Keratinocyte (primary cell): ENCODE measurements around the gene GDPD2. TPM values are rescaled to one million over a fixed set of nuclear protein-coding genes. Genes with fewer than 3 reads are reported as not detected.

Source experiments
- DNase-seq: peaks from one replicate; pipeline ENCODE4 v3.0.0-alpha.2; 2011; ENCODE audit warnings: low read depth, missing footprints, low spot score
- FAIRE-seq: peaks from 2 replicates; lab custom pipeline; 2011; peaks lifted over from hg19 to GRCh38; lab: Jason Lieb, UNC
- H2AFZ ChIP-seq: 2 replicates; pipeline ENCODE4 v1.6.0; 2012; ENCODE audit warnings: low read length, control low read depth, inconsistent platforms; ENCODE audit not compliant: control insufficient read depth
- H3K27ac ChIP-seq: 2 replicates; pipeline ENCODE4 v1.5.1; 2011; ENCODE audit warnings: low read length; ENCODE audit not compliant: control insufficient read depth, insufficient read depth
- H3K27me3 ChIP-seq: 3 replicates; pipeline ENCODE4 v1.6.0; 2011; ENCODE audit warnings: low read length; ENCODE audit not compliant: control insufficient read depth, insufficient read depth; ENCODE audit errors: extremely low read depth
- H3K36me3 ChIP-seq, 2 experiments: 2 replicates in 1 of 2; 3 replicates in 1 of 2; pipeline ENCODE4 v1.5.1; 2011; ENCODE audit warnings: low read length in 2 of 2, mild to moderate bottlenecking in 1 of 2; ENCODE audit not compliant: control insufficient read depth in 2 of 2, insufficient read depth in 2 of 2; ENCODE audit errors: extremely low read depth in 1 of 2
- H3K4me1 ChIP-seq: 3 replicates; pipeline ENCODE4 v1.5.1; 2011; ENCODE audit warnings: low read length; ENCODE audit not compliant: control insufficient read depth, insufficient read depth; ENCODE audit errors: extremely low read depth
- H3K4me2 ChIP-seq: 3 replicates; pipeline ENCODE4 v1.6.0; 2011; ENCODE audit warnings: low read depth, low read length; ENCODE audit not compliant: control insufficient read depth, insufficient read depth; ENCODE audit errors: extremely low read depth
- H3K4me3 ChIP-seq, 3 experiments: fragments of 200-600 bp in 1 of 3; sonication (generic) in 1 of 3; 2 replicates in 2 of 3; 3 replicates in 1 of 3; pipeline ENCODE4 v1.5.1; 2011 to 2016; ENCODE audit warnings: low read length in 3 of 3, mild to moderate bottlenecking in 3 of 3, control low read depth in 2 of 3, inconsistent platforms in 1 of 3, low read depth in 1 of 3, mixed read lengths in 1 of 3, mixed run types in 1 of 3, moderate library complexity in 1 of 3; ENCODE audit not compliant: control insufficient read depth in 2 of 3, insufficient read depth in 2 of 3; ENCODE audit errors: extremely low read depth in 1 of 3
- H3K79me2 ChIP-seq: 2 replicates; pipeline ENCODE4 v1.6.0; 2012; ENCODE audit warnings: low read length; ENCODE audit not compliant: control insufficient read depth, insufficient read depth
- H3K9ac ChIP-seq: 3 replicates; pipeline ENCODE4 v1.6.0; 2011; ENCODE audit warnings: low read length; ENCODE audit not compliant: control insufficient read depth, insufficient read depth; ENCODE audit errors: extremely low read depth
- H3K9me1 ChIP-seq: 3 replicates; pipeline ENCODE4 v1.6.0; 2011; ENCODE audit warnings: low read length; ENCODE audit not compliant: control insufficient read depth, insufficient read depth; ENCODE audit errors: extremely low read depth
- H3K9me3 ChIP-seq: 2 replicates; pipeline ENCODE4 v1.5.1; 2012; ENCODE audit warnings: low read depth, low read length; ENCODE audit not compliant: control insufficient read depth
- H4K20me1 ChIP-seq: 3 replicates; pipeline ENCODE4 v1.6.0; 2011; ENCODE audit warnings: low read length; ENCODE audit not compliant: control insufficient read depth, insufficient read depth; ENCODE audit errors: extremely low read depth
- EZH2 ChIP-seq: IDR thresholded peaks from one replicate; pipeline ENCODE4 v1.6.1; 2012; ENCODE audit warnings: inconsistent platforms, mild to moderate bottlenecking, low read length, moderate library complexity
- dilution Hi-C: fragments of 300-500 bp; cut with MboI; formaldehyde crosslinking; loops from one replicate; pipeline ENCODE4 v1.7.0; 2020; ENCODE audit warnings: low sequenced_read_pairs; ENCODE audit not compliant: extremely low pct_ligation_motif_present
- polyA plus RNA-seq, 5 experiments: library from polyadenylated mRNA; depleted of rRNA in 3 of 5; stranded (reverse) in 3 of 5; stranded (forward) in 1 of 5; unstranded in 1 of 5; fragments of >200 nt; gene quantifications; 1 replicate in 1 of 5; 2 replicates in 3 of 5; 3 replicates in 1 of 5; pipeline versions ENCODE4 v1.2.1 to v1.2.3, GENCODE V29; 2011 to 2012; ENCODE audit warnings: missing spikeins in 2 of 5, low read depth in 1 of 5, low replicate concordance in 1 of 5
- TF ChIP-seq, protein P1 (sequence below), 3 experiments: IDR thresholded peaks in 1 of 3; conservative IDR thresholded peaks in 1 of 3; optimal IDR thresholded peaks in 1 of 3; 2 replicates in 2 of 3; 3 replicates in 1 of 3; pipeline versions ENCODE3 to v1.5.1; 2011; ENCODE audit warnings: low read length in 3 of 3, mild to moderate bottlenecking in 3 of 3, moderate library complexity in 2 of 3, control low read depth in 1 of 3, inconsistent platforms in 1 of 3; ENCODE audit not compliant: insufficient read depth in 2 of 3; ENCODE audit errors: extremely low read depth in 1 of 3

GDPD2 gene
- polyA plus RNA-seq, 1 donor (not counting 4 experiments of a cell fraction or from before 2014, with no cell fraction given), result 7.2 TPM

- Histone ChIP-seq H3K36me3 (no peaks in the 10 kb centered on the region), H3K9me3 (peaks cover 1% of the 10 kb centered on the region), H2AFZ (peak overlapping the region; percentile 47), H3K79me2 (no peaks in the 10 kb centered on the region), H3K4me2 (peak overlapping the region; percentile 62), H3K4me3 (peak overlapping the region; percentile 48 to 70 (median 51)), H3K27ac (no peak overlapping the region), H3K9me1 (no peaks in the 10 kb centered on the region), H3K4me1 (peaks cover 25% of the 10 kb centered on the region), H3K27me3 (no peaks in the 10 kb centered on the region), H3K9ac (peak overlapping the region; percentile 65), H4K20me1 (no peaks in the 10 kb centered on the region)
- DNase-seq (no peak), FAIRE-seq (no peak)
- no peak for TF ChIP-seq EZH2
- TF ChIP-seq, protein P1, sequence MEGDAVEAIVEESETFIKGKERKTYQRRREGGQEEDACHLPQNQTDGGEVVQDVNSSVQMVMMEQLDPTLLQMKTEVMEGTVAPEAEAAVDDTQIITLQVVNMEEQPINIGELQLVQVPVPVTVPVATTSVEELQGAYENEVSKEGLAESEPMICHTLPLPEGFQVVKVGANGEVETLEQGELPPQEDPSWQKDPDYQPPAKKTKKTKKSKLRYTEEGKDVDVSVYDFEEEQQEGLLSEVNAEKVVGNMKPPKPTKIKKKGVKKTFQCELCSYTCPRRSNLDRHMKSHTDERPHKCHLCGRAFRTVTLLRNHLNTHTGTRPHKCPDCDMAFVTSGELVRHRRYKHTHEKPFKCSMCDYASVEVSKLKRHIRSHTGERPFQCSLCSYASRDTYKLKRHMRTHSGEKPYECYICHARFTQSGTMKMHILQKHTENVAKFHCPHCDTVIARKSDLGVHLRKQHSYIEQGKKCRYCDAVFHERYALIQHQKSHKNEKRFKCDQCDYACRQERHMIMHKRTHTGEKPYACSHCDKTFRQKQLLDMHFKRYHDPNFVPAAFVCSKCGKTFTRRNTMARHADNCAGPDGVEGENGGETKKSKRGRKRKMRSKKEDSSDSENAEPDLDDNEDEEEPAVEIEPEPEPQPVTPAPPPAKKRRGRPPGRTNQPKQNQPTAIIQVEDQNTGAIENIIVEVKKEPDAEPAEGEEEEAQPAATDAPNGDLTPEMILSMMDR (optimal IDR thresholded peaks at IDR 0.05 in 1 of 3, IDR thresholded peaks at IDR 0.05 in 1 of 3, conservative IDR thresholded peaks at IDR 0.05 in 1 of 3; ENCODE audit: extremely low read depth in 1 of 3, insufficient read depth in 2 of 3, low read length in 3 of 3), result no peak
- dilution Hi-C loops, result no loop called here
Measured at GRCh38 chrX:70434914-70435586, 11.9 kb downstream of the GDPD2 start.

GRCh38 chrX:70436343-70436742 lies 13.2 kb downstream of the GDPD2 start:
- no peaks in the 10 kb centered on the region for H3K79me2 ChIP-seq
- FAIRE-seq (no peak), DNase-seq (no peak)
- no peak overlapping the region for H3K9ac ChIP-seq
- H3K27me3 ChIP-seq, result no peaks in the 10 kb centered on the region
- no peak overlapping the region for H3K27ac ChIP-seq
- no peak overlapping the region for H2AFZ ChIP-seq
- H4K20me1 ChIP-seq, result no peaks in the 10 kb centered on the region
- H3K36me3 ChIP-seq, result no peaks in the 10 kb centered on the region
- dilution Hi-C loops, result no loop called here
- no peak overlapping the region for H3K4me3 ChIP-seq
- no peak overlapping the region for H3K4me2 ChIP-seq
- TF ChIP-seq EZH2, result no peak
- TF ChIP-seq, protein P1 (optimal IDR thresholded peaks at IDR 0.05 in 1 of 3, IDR thresholded peaks at IDR 0.05 in 1 of 3, conservative IDR thresholded peaks at IDR 0.05 in 1 of 3; ENCODE audit: extremely low read depth in 1 of 3, insufficient read depth in 2 of 3, low read length in 3 of 3), result no peak
- H3K9me3 ChIP-seq, result peaks cover 1% of the 10 kb centered on the region
- H3K4me1 ChIP-seq, result peaks cover 23% of the 10 kb centered on the region
- no peaks in the 10 kb centered on the region for H3K9me1 ChIP-seq
